K562 (cell line): ENCODE data around the gene CYB5R3. TPM values are rescaled to one million over a fixed set of nuclear protein-coding genes. Genes with fewer than 3 reads are reported as not detected.

ENCODE experiments used
- ATAC-seq: fragments of 200-7000 bp; cut with Tn5 transposase; 3 replicates; pipeline ENCODE4 v1.9.1; 2020; ENCODE audit warnings: moderate library complexity
- BruUV-seq: library from RNA; stranded (reverse); fragments of 400-500 nt; replicated peaks from 2 replicates; lab custom pipeline; 2021; lab: Mats Ljungman, UMichigan
- CTCF ChIA-PET: fragments of 300-600 bp; formaldehyde crosslinking; extraction: SDS; loops from one replicate; lab custom pipeline; 2021; ENCODE audit warnings: low intra/inter-chr PET ratio; lab: Yijun Ruan, JAX
- POLR2A ChIA-PET: fragments of 300-600, 350-650 bp; sonication (Branson Sonifier 250); formaldehyde crosslinking; extraction: SDS; loops from one replicate; lab custom pipeline; 2021; ENCODE audit warnings: antibody characterized with exemption, inconsistent platforms; lab: Yijun Ruan, JAX
- DNase-seq, 4 experiments: peaks; one replicate each; pipeline versions ENCODE4 v3.0.0 to v3.0.0-alpha.2; 2011 to 2018; ENCODE audit warnings: low spot score in 3 of 4, mixed read lengths in 3 of 4; ENCODE audit errors: extremely low read depth in 1 of 4
- FAIRE-seq: peaks from 2 replicates; lab custom pipeline; 2011; peaks lifted over from hg19 to GRCh38; lab: Jason Lieb, UNC
- H2AFZ ChIP-seq: 2 replicates; pipeline ENCODE4 v1.6.0; 2011; ENCODE audit warnings: low read depth, low read length, control low read depth, inconsistent platforms
- H3K27ac ChIP-seq: fragments of 200-600 bp; 3 replicates; pipeline ENCODE4 v1.8.0; 2011; ENCODE audit warnings: low read depth, mild to moderate bottlenecking, control low read depth, inconsistent platforms, low read length, moderate library complexity, mixed read lengths; ENCODE audit errors: extremely low read depth
- H3K27me3 ChIP-seq, 2 experiments: fragments of 300-600 bp in 1 of 2; 2 replicates in 1 of 2; 3 replicates in 1 of 2; pipeline versions ENCODE4 v1.6.0 to v1.8.0; 2011; ENCODE audit warnings: inconsistent platforms in 2 of 2, low read length in 2 of 2, mild to moderate bottlenecking in 1 of 2, mixed read lengths in 1 of 2, moderate library complexity in 1 of 2; ENCODE audit not compliant: control insufficient read depth in 2 of 2, insufficient read depth in 2 of 2
- H3K36me3 ChIP-seq: fragments of 300-600 bp; 3 replicates; pipeline ENCODE4 v1.8.0; 2011; ENCODE audit warnings: mild to moderate bottlenecking, low read length, inconsistent platforms; ENCODE audit not compliant: control insufficient read depth, insufficient read depth
- H3K4me1 ChIP-seq, 2 experiments: fragments of 200-600 bp in 1 of 2; replicated peaks in 1 of 2; 2 replicates in 1 of 2; 3 replicates in 1 of 2; pipeline versions ENCODE4 v1.5.1 to v1.8.0; 2011; ENCODE audit warnings: inconsistent platforms in 2 of 2, low read length in 2 of 2, mild to moderate bottlenecking in 1 of 2, mixed read lengths in 1 of 2, moderate library complexity in 1 of 2; ENCODE audit not compliant: control insufficient read depth in 2 of 2, insufficient read depth in 2 of 2
- H3K4me2 ChIP-seq: 2 replicates; pipeline ENCODE4 v1.6.1; 2011; ENCODE audit warnings: low read length, control low read depth, inconsistent platforms, mixed read lengths; ENCODE audit not compliant: insufficient read depth
- H3K4me3 ChIP-seq: fragments of 200-600 bp; sonication (generic), shearing (Covaris generic); 2 replicates; pipeline ENCODE4 v1.5.1; 2016; ENCODE audit warnings: control low read depth, inconsistent platforms
- H3K79me2 ChIP-seq: fragments of 200-600 bp; 3 replicates; pipeline ENCODE4 v1.8.0; 2011; ENCODE audit warnings: low read length, inconsistent platforms; ENCODE audit not compliant: control insufficient read depth, insufficient read depth
- H3K9ac ChIP-seq, 2 experiments: 2 replicates each; pipeline versions ENCODE4 v1.6.0 to v1.6.1; 2011; ENCODE audit warnings: low read depth in 2 of 2, low read length in 2 of 2, control low read depth in 1 of 2, inconsistent platforms in 1 of 2, mild to moderate bottlenecking in 1 of 2, mixed read lengths in 1 of 2; ENCODE audit not compliant: insufficient read depth in 1 of 2
- H3K9me1 ChIP-seq: one replicate; pipeline ENCODE4 v1.6.0; 2011; ENCODE audit warnings: inconsistent platforms, mild to moderate bottlenecking, low read length, moderate library complexity; ENCODE audit not compliant: control insufficient read depth, insufficient read depth
- H3K9me3 ChIP-seq: replicated peaks from 2 replicates; pipeline ENCODE4 v1.5.1; 2011; ENCODE audit warnings: low read depth, low read length, inconsistent platforms; ENCODE audit not compliant: control insufficient read depth, insufficient read depth
- H4K20me1 ChIP-seq: replicated peaks from 2 replicates; pipeline ENCODE4 v1.6.1; 2011; ENCODE audit warnings: low read length, inconsistent platforms, mixed read lengths; ENCODE audit not compliant: control insufficient read depth, insufficient read depth
- DLX4 ChIP-seq: fragments of 250-450 bp; sonication (Bioruptor Pico); IDR thresholded peaks from 2 replicates; pipeline ENCODE4 v1.6.1; 2021; ENCODE audit warnings: mild to moderate bottlenecking
- ELK1 ChIP-seq: sonication (generic); formaldehyde crosslinking; IDR thresholded peaks from 2 replicates; pipeline ENCODE4 v1.8.1; 2022; ENCODE audit warnings: missing genetic modification reagents
- EWSR1 ChIP-seq: fragments of 450-650 bp; IDR thresholded peaks from 2 replicates; pipeline ENCODE4 v1.6.1; 2018; ENCODE audit warnings: borderline replicate concordance, mild to moderate bottlenecking, low read depth, moderate library complexity; ENCODE audit not compliant: partially characterized antibody
- JUNB ChIP-seq: fragments of 450-650 bp; formaldehyde crosslinking; conservative IDR thresholded peaks from 2 replicates; pipeline ENCODE4 v1.4.0; 2020; ENCODE audit warnings: mild to moderate bottlenecking
- KDM5B ChIP-seq: fragments of 200-600 bp; sonication (generic); IDR thresholded peaks from 2 replicates; pipeline ENCODE4 v1.6.1; 2012; ENCODE audit warnings: low read depth, mild to moderate bottlenecking, moderate library complexity, low read length, control low read depth, inconsistent platforms; ENCODE audit not compliant: insufficient replicate concordance
- MCM7 ChIP-seq, 2 experiments: fragments of 450-650 bp; IDR thresholded peaks; 2 replicates each; pipeline ENCODE4 v1.6.1; 2016 to 2018
- RBM14 ChIP-seq: fragments of 200-400 bp; formaldehyde crosslinking; IDR thresholded peaks from 2 replicates; pipeline ENCODE4 v1.6.1; 2018; ENCODE audit warnings: low read depth, mild to moderate bottlenecking, low read length, moderate library complexity, borderline replicate concordance; ENCODE audit not compliant: insufficient read depth
- SP2 ChIP-seq: IDR thresholded peaks from 2 replicates; pipeline ENCODE4 v1.6.1; 2011; ENCODE audit warnings: mild to moderate bottlenecking, low read depth, low read length, moderate library complexity; ENCODE audit not compliant: poor library complexity, severe bottlenecking; ENCODE audit errors: extremely low read depth
- TFAM ChIP-seq: fragments of 250-450 bp; sonication (Bioruptor Pico); conservative IDR thresholded peaks from 2 replicates; pipeline ENCODE4 v1.5.0; 2021; ENCODE audit warnings: mild to moderate bottlenecking, moderate library complexity
- THAP7 ChIP-seq: fragments of 250-450 bp; sonication (Bioruptor Pico); IDR thresholded peaks from 2 replicates; pipeline ENCODE4 v1.5.0; 2021
- ZNF324 ChIP-seq: fragments of 250-450 bp; sonication (Bioruptor Pico); IDR thresholded peaks from 2 replicates; pipeline ENCODE4 v1.4.0; 2020; ENCODE audit warnings: mild to moderate bottlenecking
- ZNF347 ChIP-seq: fragments of 450-650 bp; formaldehyde crosslinking; IDR thresholded peaks from 2 replicates; pipeline ENCODE4 v1.4.0; 2020; ENCODE audit warnings: low read depth, mild to moderate bottlenecking, moderate library complexity
- WGBS: fragments of 100-300 bp; shearing (Covaris generic); methylation state at CpG from one replicate; pipeline ENCODE4 v1.1.6; 2016; ENCODE audit warnings: low coverage, mixed read lengths; ENCODE audit not compliant: insufficient coverage; ENCODE audit errors: missing lambda C conversion rate; 5-methylcytosine and 5-hydroxymethylcytosine counted together
- in situ Hi-C: fragments of 300-500 bp; cut with MboI; formaldehyde crosslinking; loops from 4 replicates; pipeline ENCODE4 v1.15.0; 2018; ENCODE audit warnings: inconsistent platforms, mixed read lengths
- intact Hi-C: fragments of 100-400 bp; cut with micrococcal nuclease; formaldehyde crosslinking; loops from 2 replicates; pipeline ENCODE4 v1.14.2; 2022
- polyA plus RNA-seq, 8 experiments: library from polyadenylated mRNA; depleted of rRNA in 4 of 8; stranded (reverse) in 5 of 8; unstranded in 3 of 8; fragments of >200 nt; fragmentation: Nextera tagmentation in 2 of 8; fragmentation: Illumina TruSeq in 1 of 8; extraction: Ambion mirVana in 2 of 8; extraction: Trizol in 1 of 8; gene quantifications; 2 replicates each; pipeline versions ENCODE4 v1.2.1 to v1.2.3, GENCODE V29; 2011 to 2014; ENCODE audit warnings: inconsistent platforms in 1 of 8, missing spikeins in 1 of 8
- total RNA-seq, 7 experiments: library from RNA; depleted of rRNA in 6 of 7; stranded (reverse); fragments of >200 nt in 6 of 7; fragmentation: Illumina TruSeq in 2 of 7; extraction: Trizol in 2 of 7; gene quantifications; 2 replicates each; pipeline versions ENCODE4 v1.2.1 to v1.2.3, GENCODE V29; 2011 to 2021; ENCODE audit warnings: low replicate concordance in 1 of 7
- TF ChIP-seq, protein P1 (sequence below): fragments of 250-450 bp; sonication (Bioruptor Pico); IDR thresholded peaks from 2 replicates; pipeline ENCODE4 v1.9.0; 2021; ENCODE audit warnings: mild to moderate bottlenecking, inconsistent platforms
- TF ChIP-seq, protein P2 (sequence below): sonication (generic); formaldehyde crosslinking; IDR thresholded peaks from 2 replicates; pipeline ENCODE4 v1.8.1; 2023; ENCODE audit warnings: mild to moderate bottlenecking, missing genetic modification reagents

CYB5R3 gene
- total and polyA plus RNA-seq, 9 of the 15 experiments (the other 6 are each of a cell fraction or from before 2014, with no cell fraction given), result 1.4 to 66.8 (median 23.4) TPM

DNA sequence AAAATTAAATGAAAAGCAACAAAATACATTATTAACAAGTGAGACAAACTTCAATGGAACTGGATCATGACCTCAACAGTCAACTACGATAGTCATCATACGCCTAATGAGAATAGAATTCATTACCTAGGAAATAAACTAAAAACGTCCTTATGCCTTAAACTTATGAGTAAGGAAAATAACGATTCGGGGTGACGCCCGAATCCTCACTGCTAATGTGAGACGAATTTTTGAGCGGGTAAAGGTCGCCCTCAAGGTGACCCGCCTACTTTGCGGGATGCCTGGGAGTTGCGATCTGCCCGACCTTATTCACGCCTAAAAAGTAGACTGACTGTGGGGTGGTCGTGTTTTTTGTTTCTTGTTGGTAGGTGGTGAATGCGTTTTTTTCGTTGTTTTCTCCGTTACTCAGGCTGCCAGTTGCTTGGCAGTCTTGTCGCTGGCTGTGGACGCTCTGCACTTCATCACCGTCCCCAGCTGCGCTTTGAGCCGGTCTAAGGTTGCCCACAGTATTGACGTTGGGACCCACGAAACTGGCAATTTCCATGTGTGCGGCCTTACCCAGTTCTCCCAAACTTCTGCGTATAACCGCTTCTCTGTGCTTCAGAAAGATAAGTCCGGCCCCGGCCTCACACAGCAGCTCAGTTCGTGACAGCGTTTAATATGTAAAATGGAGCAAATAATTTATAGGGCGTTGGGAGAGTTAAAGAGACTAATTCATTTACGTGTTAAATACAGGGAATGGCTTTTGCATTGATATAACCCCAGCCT, 33.9 kb downstream of the CYB5R3 start:
- DNase-seq (peak; percentile 58 to 96 (median 74)), ATAC-seq (peak; percentile 88), FAIRE-seq (no peak)
- in situ Hi-C loops (no loop called here), intact Hi-C loops (no loop called here)
- peaks cover 43% of the 10 kb centered on the region for H3K79me2 ChIP-seq
- no peak overlapping the region; the same call in 1 of the 2 replicates for H3K4me3 ChIP-seq
- peaks cover 40% of the 10 kb centered on the region; the same call in 2 of the 3 replicates for H3K36me3 ChIP-seq
- H3K4me1 ChIP-seq, result peaks cover 15 to 49% of the 10 kb centered on the region in 2 experiments; a peak in 4 of 5 replicates
- no peaks in the 10 kb centered on the region for H3K9me3 ChIP-seq
- H3K27me3 ChIP-seq, result no peaks in the 10 kb centered on the region
- 2% methylated on average over 34 of the region's 35 CpGs for WGBS
- ChIA-PET POLR2A (interaction anchor here (0.6 to 3.1 kb wide), 51 partner anchors 9 to 731 kb away, joined by 3 to 46 read pairs (median 4); partner anchors contain the start of genes ARFGAP3, ATP5MGL, CENPM and CYB5R3), CTCF (interaction anchor here (0.6 kb wide), 1 partner anchor 445 kb away, joined by 6 read pairs; no protein-coding TSS in a partner anchor)
- no peaks in the 10 kb centered on the region for H3K9me1 ChIP-seq
- H3K4me2 ChIP-seq, result peak overlapping the region; percentile 80
- BruUV-seq, result TSS peak; percentile 100
- 0 out of 2 replicates have a peak, but pooled peaks cover 16% of the 10 kb centered on the region for H4K20me1 ChIP-seq
- H3K27ac ChIP-seq, result peak overlapping the region; percentile 95
- peak overlapping the region; percentile 72; the same call in 1 of the 2 replicates for H2AFZ ChIP-seq
- H3K9ac ChIP-seq, result peak overlapping the region; percentile 93 to 97
- TF ChIP-seq ELK1 (CRISPR knock-in tag), result no peak
- peak; percentile 92 for TF ChIP-seq DLX4
- TF ChIP-seq SP2, result peak; percentile 28
- TF ChIP-seq MCM7 (IDR thresholded peaks at IDR 0.05), result no peak
- no peak for TF ChIP-seq TFAM
- peak; percentile 97 for TF ChIP-seq EWSR1
- TF ChIP-seq ZNF324, result peak; percentile 37; the same call in 1 of the 2 replicates
- TF ChIP-seq, protein P1, sequence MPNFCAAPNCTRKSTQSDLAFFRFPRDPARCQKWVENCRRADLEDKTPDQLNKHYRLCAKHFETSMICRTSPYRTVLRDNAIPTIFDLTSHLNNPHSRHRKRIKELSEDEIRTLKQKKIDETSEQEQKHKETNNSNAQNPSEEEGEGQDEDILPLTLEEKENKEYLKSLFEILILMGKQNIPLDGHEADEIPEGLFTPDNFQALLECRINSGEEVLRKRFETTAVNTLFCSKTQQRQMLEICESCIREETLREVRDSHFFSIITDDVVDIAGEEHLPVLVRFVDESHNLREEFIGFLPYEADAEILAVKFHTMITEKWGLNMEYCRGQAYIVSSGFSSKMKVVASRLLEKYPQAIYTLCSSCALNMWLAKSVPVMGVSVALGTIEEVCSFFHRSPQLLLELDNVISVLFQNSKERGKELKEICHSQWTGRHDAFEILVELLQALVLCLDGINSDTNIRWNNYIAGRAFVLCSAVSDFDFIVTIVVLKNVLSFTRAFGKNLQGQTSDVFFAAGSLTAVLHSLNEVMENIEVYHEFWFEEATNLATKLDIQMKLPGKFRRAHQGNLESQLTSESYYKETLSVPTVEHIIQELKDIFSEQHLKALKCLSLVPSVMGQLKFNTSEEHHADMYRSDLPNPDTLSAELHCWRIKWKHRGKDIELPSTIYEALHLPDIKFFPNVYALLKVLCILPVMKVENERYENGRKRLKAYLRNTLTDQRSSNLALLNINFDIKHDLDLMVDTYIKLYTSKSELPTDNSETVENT (CRISPR knock-in tag), result peak; percentile 98
- no peak for TF ChIP-seq JUNB (CRISPR knock-in tag)
- TF ChIP-seq, protein P2, sequence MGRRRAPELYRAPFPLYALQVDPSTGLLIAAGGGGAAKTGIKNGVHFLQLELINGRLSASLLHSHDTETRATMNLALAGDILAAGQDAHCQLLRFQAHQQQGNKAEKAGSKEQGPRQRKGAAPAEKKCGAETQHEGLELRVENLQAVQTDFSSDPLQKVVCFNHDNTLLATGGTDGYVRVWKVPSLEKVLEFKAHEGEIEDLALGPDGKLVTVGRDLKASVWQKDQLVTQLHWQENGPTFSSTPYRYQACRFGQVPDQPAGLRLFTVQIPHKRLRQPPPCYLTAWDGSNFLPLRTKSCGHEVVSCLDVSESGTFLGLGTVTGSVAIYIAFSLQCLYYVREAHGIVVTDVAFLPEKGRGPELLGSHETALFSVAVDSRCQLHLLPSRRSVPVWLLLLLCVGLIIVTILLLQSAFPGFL, result no peak
- peak; percentile 99 for TF ChIP-seq KDM5B
- 0 out of 2 replicates have a peak, but pooled peaks have one; percentile 10 for TF ChIP-seq ZNF347 (CRISPR knock-in tag)
- TF ChIP-seq THAP7 (CRISPR knock-in tag), result peak; percentile 95
- TF ChIP-seq RBM14, result no peak
